ENCODE data around the gene PELI1.

PELI1 gene

DNA sequence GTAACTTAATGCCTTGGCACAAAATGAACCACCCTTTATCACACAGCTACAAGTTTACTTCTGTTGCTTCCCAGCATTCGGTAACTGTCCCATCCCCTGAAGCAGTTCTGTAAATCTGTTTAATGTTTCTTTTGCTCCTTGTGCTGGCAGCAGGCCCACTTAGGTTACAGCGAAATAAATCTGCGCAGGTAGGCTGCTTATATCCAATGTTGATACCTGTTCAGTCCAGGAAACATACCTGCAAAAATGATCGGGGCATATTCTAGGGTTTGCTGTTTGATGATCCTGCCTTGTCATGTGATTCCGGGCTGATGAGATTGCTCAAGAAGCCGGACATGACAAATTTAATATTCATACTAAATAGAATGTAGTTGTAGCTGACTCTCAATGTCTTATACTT, 23.3 kb downstream of the PELI1 start:
- no peak for TF ChIP-seq ZNF565 (CRISPR knock-in tag; conservative IDR thresholded peaks at IDR 0.05; ENCODE audit: low read depth)
- TF ChIP-seq TOX (CRISPR knock-in tag; IDR thresholded peaks at IDR 0.05; ENCODE audit: borderline replicate concordance) = no peak
- no peak for TF ChIP-seq ISL1 (CRISPR knock-in tag; IDR thresholded peaks at IDR 0.05)
- TF ChIP-seq ESRRG (CRISPR knock-in tag; IDR thresholded peaks at IDR 0.05) = no peak
- TF ChIP-seq, protein P1, sequence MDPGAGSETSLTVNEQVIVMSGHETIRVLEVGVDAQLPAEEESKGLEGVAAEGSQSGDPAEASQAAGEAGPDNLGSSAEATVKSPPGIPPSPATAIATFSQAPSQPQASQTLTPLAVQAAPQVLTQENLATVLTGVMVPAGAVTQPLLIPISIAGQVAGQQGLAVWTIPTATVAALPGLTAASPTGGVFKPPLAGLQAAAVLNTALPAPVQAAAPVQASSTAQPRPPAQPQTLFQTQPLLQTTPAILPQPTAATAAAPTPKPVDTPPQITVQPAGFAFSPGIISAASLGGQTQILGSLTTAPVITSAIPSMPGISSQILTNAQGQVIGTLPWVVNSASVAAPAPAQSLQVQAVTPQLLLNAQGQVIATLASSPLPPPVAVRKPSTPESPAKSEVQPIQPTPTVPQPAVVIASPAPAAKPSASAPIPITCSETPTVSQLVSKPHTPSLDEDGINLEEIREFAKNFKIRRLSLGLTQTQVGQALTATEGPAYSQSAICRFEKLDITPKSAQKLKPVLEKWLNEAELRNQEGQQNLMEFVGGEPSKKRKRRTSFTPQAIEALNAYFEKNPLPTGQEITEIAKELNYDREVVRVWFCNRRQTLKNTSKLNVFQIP (CRISPR knock-in tag; IDR thresholded peaks at IDR 0.05; ENCODE audit: borderline replicate concordance, low read depth) = no peak
- no peak for TF ChIP-seq BACH2 (CRISPR knock-in tag; IDR thresholded peaks at IDR 0.05; ENCODE audit: borderline replicate concordance)
- TF ChIP-seq ARNTL (CRISPR knock-in tag; IDR thresholded peaks at IDR 0.05; ENCODE audit: borderline replicate concordance, low read depth) = no peak
- TF ChIP-seq, protein P2, sequence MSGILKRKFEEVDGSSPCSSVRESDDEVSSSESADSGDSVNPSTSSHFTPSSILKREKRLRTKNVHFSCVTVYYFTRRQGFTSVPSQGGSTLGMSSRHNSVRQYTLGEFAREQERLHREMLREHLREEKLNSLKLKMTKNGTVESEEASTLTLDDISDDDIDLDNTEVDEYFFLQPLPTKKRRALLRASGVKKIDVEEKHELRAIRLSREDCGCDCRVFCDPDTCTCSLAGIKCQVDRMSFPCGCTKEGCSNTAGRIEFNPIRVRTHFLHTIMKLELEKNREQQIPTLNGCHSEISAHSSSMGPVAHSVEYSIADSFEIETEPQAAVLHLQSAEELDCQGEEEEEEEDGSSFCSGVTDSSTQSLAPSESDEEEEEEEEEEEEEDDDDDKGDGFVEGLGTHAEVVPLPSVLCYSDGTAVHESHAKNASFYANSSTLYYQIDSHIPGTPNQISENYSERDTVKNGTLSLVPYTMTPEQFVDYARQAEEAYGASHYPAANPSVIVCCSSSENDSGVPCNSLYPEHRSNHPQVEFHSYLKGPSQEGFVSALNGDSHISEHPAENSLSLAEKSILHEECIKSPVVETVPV (CRISPR knock-in tag; IDR thresholded peaks at IDR 0.05) = no peak
- no peak for TF ChIP-seq ZC3H10 (CRISPR knock-in tag; IDR thresholded peaks at IDR 0.05)
- no peak for TF ChIP-seq ZNF8 (CRISPR knock-in tag; IDR thresholded peaks at IDR 0.05)
- TF ChIP-seq, protein P3, sequence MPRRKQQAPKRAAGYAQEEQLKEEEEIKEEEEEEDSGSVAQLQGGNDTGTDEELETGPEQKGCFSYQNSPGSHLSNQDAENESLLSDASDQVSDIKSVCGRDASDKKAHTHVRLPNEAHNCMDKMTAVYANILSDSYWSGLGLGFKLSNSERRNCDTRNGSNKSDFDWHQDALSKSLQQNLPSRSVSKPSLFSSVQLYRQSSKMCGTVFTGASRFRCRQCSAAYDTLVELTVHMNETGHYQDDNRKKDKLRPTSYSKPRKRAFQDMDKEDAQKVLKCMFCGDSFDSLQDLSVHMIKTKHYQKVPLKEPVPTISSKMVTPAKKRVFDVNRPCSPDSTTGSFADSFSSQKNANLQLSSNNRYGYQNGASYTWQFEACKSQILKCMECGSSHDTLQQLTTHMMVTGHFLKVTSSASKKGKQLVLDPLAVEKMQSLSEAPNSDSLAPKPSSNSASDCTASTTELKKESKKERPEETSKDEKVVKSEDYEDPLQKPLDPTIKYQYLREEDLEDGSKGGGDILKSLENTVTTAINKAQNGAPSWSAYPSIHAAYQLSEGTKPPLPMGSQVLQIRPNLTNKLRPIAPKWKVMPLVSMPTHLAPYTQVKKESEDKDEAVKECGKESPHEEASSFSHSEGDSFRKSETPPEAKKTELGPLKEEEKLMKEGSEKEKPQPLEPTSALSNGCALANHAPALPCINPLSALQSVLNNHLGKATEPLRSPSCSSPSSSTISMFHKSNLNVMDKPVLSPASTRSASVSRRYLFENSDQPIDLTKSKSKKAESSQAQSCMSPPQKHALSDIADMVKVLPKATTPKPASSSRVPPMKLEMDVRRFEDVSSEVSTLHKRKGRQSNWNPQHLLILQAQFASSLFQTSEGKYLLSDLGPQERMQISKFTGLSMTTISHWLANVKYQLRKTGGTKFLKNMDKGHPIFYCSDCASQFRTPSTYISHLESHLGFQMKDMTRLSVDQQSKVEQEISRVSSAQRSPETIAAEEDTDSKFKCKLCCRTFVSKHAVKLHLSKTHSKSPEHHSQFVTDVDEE (CRISPR knock-in tag; IDR thresholded peaks at IDR 0.05) = no peak
- no peak for TF ChIP-seq CSDC2 (CRISPR knock-in tag; IDR thresholded peaks at IDR 0.05)
- no peak for TF ChIP-seq OSR1 (CRISPR knock-in tag; IDR thresholded peaks at IDR 0.05)
- no peak for TF ChIP-seq PPARA (CRISPR knock-in tag; IDR thresholded peaks at IDR 0.05; ENCODE audit: borderline replicate concordance)
- TF ChIP-seq, protein P4, sequence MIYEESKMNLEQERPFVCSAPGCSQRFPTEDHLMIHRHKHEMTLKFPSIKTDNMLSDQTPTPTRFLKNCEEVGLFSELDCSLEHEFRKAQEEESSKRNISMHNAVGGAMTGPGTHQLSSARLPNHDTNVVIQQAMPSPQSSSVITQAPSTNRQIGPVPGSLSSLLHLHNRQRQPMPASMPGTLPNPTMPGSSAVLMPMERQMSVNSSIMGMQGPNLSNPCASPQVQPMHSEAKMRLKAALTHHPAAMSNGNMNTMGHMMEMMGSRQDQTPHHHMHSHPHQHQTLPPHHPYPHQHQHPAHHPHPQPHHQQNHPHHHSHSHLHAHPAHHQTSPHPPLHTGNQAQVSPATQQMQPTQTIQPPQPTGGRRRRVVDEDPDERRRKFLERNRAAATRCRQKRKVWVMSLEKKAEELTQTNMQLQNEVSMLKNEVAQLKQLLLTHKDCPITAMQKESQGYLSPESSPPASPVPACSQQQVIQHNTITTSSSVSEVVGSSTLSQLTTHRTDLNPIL (CRISPR knock-in tag; IDR thresholded peaks at IDR 0.05; ENCODE audit: low read depth) = no peak
- TF ChIP-seq SNAI2 (CRISPR knock-in tag; IDR thresholded peaks at IDR 0.05) = no peak
- TF ChIP-seq, protein P5, sequence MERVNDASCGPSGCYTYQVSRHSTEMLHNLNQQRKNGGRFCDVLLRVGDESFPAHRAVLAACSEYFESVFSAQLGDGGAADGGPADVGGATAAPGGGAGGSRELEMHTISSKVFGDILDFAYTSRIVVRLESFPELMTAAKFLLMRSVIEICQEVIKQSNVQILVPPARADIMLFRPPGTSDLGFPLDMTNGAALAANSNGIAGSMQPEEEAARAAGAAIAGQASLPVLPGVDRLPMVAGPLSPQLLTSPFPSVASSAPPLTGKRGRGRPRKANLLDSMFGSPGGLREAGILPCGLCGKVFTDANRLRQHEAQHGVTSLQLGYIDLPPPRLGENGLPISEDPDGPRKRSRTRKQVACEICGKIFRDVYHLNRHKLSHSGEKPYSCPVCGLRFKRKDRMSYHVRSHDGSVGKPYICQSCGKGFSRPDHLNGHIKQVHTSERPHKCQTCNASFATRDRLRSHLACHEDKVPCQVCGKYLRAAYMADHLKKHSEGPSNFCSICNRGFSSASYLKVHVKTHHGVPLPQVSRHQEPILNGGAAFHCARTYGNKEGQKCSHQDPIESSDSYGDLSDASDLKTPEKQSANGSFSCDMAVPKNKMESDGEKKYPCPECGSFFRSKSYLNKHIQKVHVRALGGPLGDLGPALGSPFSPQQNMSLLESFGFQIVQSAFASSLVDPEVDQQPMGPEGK (CRISPR knock-in tag; IDR thresholded peaks at IDR 0.05; ENCODE audit: borderline replicate concordance) = no peak
- TF ChIP-seq GLIS3 (CRISPR knock-in tag; IDR thresholded peaks at IDR 0.05) = no peak
- no peak for TF ChIP-seq TCF4 (CRISPR knock-in tag; IDR thresholded peaks at IDR 0.05; ENCODE audit: borderline replicate concordance)
- TF ChIP-seq RARB (CRISPR knock-in tag; IDR thresholded peaks at IDR 0.05) = no peak
- ATAC-seq = no peak

DNA sequence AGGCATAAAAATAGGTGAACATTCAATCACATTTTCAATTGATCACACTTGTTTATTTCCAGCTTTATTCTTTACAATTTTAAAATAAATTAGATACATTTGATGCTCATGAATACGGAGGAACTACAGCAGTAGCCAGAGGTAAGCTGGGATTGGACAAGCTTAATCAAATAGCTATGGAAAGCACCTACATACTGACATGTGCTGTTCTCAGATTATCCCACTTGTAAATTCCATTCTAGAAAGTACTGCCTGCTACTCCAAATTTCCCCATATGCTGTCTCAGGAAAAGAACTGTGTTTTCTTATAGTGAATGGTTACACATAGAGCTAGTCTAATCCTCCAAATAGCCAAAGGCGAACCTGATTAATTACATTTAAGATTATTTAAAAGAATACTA, 24.2 kb downstream of the PELI1 start:
- no peak for ATAC-seq
- TF ChIP-seq ISL1 (CRISPR knock-in tag; IDR thresholded peaks at IDR 0.05) = no peak
- TF ChIP-seq, protein P4 (CRISPR knock-in tag; IDR thresholded peaks at IDR 0.05; ENCODE audit: low read depth) = no peak
- TF ChIP-seq, protein P5 (CRISPR knock-in tag; IDR thresholded peaks at IDR 0.05; ENCODE audit: borderline replicate concordance) = no peak
- no peak for TF ChIP-seq ZC3H10 (CRISPR knock-in tag; IDR thresholded peaks at IDR 0.05)
- TF ChIP-seq PPARA (CRISPR knock-in tag; IDR thresholded peaks at IDR 0.05; ENCODE audit: borderline replicate concordance) = no peak

All from SK-N-SH treated with all-trans-retinoic acid at 6 μM for 48 hours (cell line).